IPS-15b (cell line): ENCODE data around the gene IL1R1.
"Not testable (repeated sequence)": the region's sequence is repeated elsewhere in the genome, so short reads cannot be mapped to it uniquely, and the experiment has no call there.

Source experiments
- H3K27me3 ChIP-seq: one replicate; pipeline ENCODE4 v1.6.1; 2013; ENCODE audit warnings: low read length; ENCODE audit not compliant: control insufficient read depth, insufficient read depth
- H3K36me3 ChIP-seq: one replicate; pipeline ENCODE4 v1.6.1; 2013; ENCODE audit warnings: low read length; ENCODE audit not compliant: control insufficient read depth, insufficient read depth
- H3K4me1 ChIP-seq: one replicate; pipeline ENCODE4 v1.6.1; 2013; ENCODE audit warnings: mild to moderate bottlenecking, low read length; ENCODE audit not compliant: control insufficient read depth, insufficient read depth
- H3K4me3 ChIP-seq: one replicate; pipeline ENCODE4 v1.5.1; 2013; ENCODE audit warnings: low read depth, low read length
- H3K9ac ChIP-seq: one replicate; pipeline ENCODE4 v1.6.1; 2013; ENCODE audit warnings: low read depth, mild to moderate bottlenecking, low read length
- H3K9me3 ChIP-seq: one replicate; pipeline ENCODE4 v1.6.1; 2013; ENCODE audit warnings: mild to moderate bottlenecking, low read length; ENCODE audit not compliant: control insufficient read depth, insufficient read depth

IL1R1 gene

GRCh38 chr2:102141970-102142828 is at the start of gene IL1R1:
TSS of gene IL1R1 (plus strand) at chr2:102142746. CDS start at chr2:102157725, 14,979 bp downstream.
- H3K36me3 ChIP-seq = no peaks in the 10 kb centered on the region
- peak within 1 kb of the TSS; percentile 54 for H3K9ac ChIP-seq
- H3K4me3 ChIP-seq = peak within 1 kb of the TSS; percentile 58
- H3K4me1 ChIP-seq = no peaks in the 10 kb centered on the region
- no peaks in the 10 kb centered on the region for H3K9me3 ChIP-seq
- peaks cover 33% of the 10 kb centered on the region for H3K27me3 ChIP-seq

DNA sequence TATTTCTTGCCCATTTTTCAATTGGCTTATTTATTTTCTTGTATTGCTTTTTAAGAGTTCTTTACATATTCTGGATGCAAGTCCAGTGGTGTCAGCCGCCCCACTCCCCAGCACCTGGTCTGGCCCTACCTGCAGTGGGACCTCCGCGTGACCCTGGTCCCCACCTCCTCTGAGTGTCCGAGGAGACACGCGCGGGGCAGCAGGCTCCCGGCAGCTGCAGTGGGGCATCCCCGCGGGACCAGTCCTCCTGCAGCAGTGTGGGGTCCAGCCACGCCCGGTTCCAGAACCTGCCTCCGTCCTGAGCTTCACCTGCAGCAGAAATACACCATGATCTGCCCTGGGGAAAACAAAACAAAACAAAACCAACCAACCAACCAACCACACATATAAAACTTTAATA is 48.9 kb upstream of the IL1R1 start:
- Histone ChIP-seq H3K9me3 (no peaks in the 10 kb centered on the region), H3K9ac (no peak overlapping the region), H3K36me3 (no peaks in the 10 kb centered on the region), H3K27me3 (no peaks in the 10 kb centered on the region), H3K4me1 (no peaks in the 10 kb centered on the region), H3K4me3 (no peak overlapping the region)

GRCh38 chr2:102094917-102095316 is 47.6 kb upstream of the IL1R1 start:
- Histone ChIP-seq H3K4me3 (no peak overlapping the region), H3K4me1 (no peaks in the 10 kb centered on the region), H3K9ac (no peak overlapping the region), H3K9me3 (no peaks in the 10 kb centered on the region), H3K36me3 (no peaks in the 10 kb centered on the region), H3K27me3 (no peaks in the 10 kb centered on the region)

DNA sequence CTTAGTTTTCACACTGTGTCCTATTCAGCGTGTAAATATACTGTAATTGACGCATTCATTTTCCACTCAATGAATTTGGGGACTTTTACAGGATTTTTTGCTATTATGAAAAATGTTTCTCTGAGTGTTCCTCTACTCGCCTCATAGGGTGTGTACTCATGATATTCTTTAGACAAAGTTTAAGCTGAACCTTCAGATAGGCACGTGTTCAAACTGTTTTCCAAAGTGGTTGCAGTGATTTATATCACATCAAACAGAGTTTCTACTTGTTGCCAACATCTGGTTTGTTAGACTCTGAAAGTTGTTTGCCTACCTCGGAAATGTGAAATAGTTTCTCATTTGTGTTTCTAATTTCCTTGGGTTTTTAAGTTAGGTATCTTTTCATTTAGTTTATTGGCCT is 46.4 kb upstream of the IL1R1 start:
- H3K4me3 ChIP-seq = no peak overlapping the region
- no peaks in the 10 kb centered on the region for H3K27me3 ChIP-seq
- H3K36me3 ChIP-seq = no peaks in the 10 kb centered on the region
- no peaks in the 10 kb centered on the region for H3K9me3 ChIP-seq
- H3K4me1 ChIP-seq = no peaks in the 10 kb centered on the region
- H3K9ac ChIP-seq = no peak overlapping the region

GRCh38 chr2:102098756-102099155 is 43.8 kb upstream of the IL1R1 start:
- H3K9me3 ChIP-seq = no peaks in the 10 kb centered on the region
- no peaks in the 10 kb centered on the region for H3K4me1 ChIP-seq
- H3K9ac ChIP-seq = no peak overlapping the region
- H3K36me3 ChIP-seq = no peaks in the 10 kb centered on the region
- no peak overlapping the region for H3K4me3 ChIP-seq
- no peaks in the 10 kb centered on the region for H3K27me3 ChIP-seq

GRCh38 chr2:102099536-102100298 is 42.8 kb upstream of the IL1R1 start:
- Histone ChIP-seq H3K9me3 (no peaks in the 10 kb centered on the region), H3K9ac (no peak overlapping the region), H3K27me3 (no peaks in the 10 kb centered on the region), H3K4me1 (no peaks in the 10 kb centered on the region), H3K36me3 (no peaks in the 10 kb centered on the region), H3K4me3 (no peak overlapping the region)

DNA sequence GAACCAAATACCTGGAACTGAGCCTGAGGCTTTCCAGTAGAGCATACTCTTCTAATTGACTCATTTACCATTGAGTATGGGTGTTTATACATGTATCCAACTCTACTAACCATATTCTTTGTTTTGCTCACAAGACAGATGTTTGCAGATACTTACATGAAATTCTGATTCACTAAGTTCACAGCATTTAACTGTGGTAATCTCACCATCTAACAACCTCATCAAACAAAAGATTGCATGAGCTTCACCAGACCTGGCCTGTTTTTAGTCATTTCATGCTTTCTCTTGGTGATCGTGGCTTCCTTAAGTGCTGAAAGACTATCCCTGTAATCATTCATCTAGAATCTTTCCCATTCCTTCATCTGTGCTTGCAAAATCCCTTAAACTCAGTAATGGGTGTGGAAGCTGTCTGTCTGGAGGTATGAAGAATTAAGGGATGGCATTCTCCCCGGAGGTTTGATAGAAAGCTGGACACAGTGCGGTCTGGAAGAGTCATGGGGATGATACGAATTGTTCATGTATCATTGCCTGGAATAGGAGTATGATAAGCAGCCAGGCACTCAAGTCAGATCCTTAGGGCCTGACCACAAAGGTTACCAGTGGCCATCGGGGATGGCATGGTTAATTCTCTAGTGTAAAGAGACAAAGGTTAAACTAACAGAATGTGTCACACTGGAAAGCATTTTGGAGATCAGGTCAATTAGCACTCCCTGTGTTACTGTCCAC is 42.0 kb upstream of the IL1R1 start:
- Histone ChIP-seq H3K9me3 (no peaks in the 10 kb centered on the region), H3K4me1 (no peaks in the 10 kb centered on the region), H3K36me3 (no peaks in the 10 kb centered on the region), H3K4me3 (no peak overlapping the region), H3K9ac (no peak overlapping the region), H3K27me3 (no peaks in the 10 kb centered on the region)

DNA sequence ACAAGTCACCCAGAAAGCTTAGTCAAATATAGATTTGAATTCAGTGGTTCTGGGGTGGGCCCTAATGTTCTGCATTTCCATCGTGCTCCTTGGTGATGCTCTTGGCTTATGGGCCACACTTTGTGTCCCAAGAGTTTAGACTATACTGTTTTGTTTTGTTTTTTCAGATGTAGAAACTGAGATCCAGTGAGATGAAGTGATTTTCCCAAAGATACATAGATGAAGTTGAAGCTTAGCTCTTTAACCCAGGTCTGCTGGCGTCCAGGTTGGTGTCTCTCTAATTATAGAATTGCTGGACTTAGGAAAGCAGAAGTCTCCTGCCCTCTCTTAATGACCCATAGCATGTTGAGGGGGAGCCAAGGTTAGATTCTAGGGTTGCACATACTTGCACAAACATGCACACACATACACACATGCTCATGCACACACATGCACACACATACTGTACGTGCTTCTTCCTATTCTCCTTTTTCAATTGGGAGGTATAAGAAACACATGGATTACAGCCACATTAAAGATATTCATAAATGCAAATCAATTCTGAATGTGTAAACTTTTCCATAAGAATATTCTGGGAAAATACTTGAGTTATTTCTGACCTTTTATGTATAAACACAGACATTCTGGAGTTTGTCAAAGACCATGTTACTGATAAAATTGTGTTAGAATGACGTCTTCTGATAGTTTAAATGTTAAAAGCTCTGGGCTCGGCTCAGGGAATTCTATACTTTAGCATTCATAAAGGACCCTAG is 41.3 kb upstream of the IL1R1 start:
- Histone ChIP-seq H3K27me3 (no peaks in the 10 kb centered on the region), H3K9ac (no peak overlapping the region), H3K4me1 (no peaks in the 10 kb centered on the region), H3K4me3 (no peak overlapping the region), H3K36me3 (no peaks in the 10 kb centered on the region), H3K9me3 (no peaks in the 10 kb centered on the region)

DNA sequence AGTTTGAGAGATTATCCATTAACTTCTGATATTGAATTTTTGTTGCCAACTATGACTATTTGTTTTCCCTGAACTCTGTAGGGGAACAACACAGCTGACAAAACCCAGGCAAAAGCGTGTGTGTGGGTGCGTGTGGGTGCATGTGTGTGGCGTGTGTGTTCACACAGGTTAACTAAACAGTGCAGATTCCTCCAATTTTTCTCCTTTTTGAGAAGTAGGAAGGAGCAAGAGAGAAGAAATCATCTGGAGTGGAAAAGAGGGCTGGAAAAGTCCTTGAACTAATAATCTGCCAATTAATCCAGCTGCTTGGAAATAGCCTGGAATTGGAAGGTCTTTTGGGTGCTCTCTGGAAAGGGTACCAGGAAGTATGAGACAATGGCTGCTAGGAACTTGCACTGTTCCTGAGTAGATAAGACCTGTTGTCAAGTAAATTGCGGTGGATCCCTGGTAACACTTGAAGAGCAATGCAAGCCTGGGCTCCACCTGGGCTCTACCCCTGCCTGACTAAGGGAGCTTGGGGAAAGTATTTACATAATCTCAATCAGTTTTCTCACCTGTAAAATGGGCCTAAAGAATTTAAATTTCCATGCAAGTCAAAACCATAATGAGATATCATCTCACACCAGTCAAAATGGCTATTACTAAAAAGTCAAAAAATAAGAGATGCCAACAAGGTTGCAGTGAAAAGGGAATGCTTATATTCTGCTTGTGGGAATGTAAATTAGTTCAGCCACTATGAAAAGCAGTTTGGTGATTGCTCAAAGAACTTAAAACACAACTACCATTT is 40.5 kb upstream of the IL1R1 start:
- no peaks in the 10 kb centered on the region for H3K4me1 ChIP-seq
- no peak overlapping the region for H3K4me3 ChIP-seq
- no peaks in the 10 kb centered on the region for H3K9me3 ChIP-seq
- no peaks in the 10 kb centered on the region for H3K27me3 ChIP-seq
- no peaks in the 10 kb centered on the region for H3K36me3 ChIP-seq
- H3K9ac ChIP-seq = no peak overlapping the region

DNA sequence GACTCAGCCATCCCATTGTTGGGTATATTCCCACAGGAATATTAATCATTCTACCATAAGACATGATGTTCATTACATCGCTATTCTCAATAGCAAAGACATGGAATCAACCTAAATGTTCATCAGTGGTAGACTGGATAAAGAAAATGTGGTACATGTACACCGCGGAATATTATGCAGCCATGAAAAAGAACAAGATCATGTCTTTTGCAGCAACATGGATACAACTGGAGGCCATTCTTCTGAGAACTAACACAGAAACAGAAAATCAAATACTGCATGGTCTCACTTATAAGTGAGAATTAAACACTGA is 40.0 kb upstream of the IL1R1 start:
- H3K4me1 ChIP-seq, H3K4me3 ChIP-seq: not testable (repeated sequence)

GRCh38 chr2:102103284-102103683 is 39.3 kb upstream of the IL1R1 start:
- no peaks in the 10 kb centered on the region for H3K9me3 ChIP-seq
- H3K27me3 ChIP-seq = no peaks in the 10 kb centered on the region
- H3K9ac ChIP-seq = no peak overlapping the region
- H3K36me3 ChIP-seq = no peaks in the 10 kb centered on the region
- H3K4me3 ChIP-seq = no peak overlapping the region
- H3K4me1 ChIP-seq = no peaks in the 10 kb centered on the region

More for the DNA sequence above, 40.0 kb upstream of the IL1R1 start:
- H3K36me3 ChIP-seq, H3K9me3 ChIP-seq, H3K27me3 ChIP-seq, H3K9ac ChIP-seq: not testable (repeated sequence)
